WTC11 (cell line): ENCODE data around the gene WDR31. TPM values are rescaled to one million over a fixed set of nuclear protein-coding genes. Genes with fewer than 3 reads are reported as not detected.

Experiments used
- ATAC-seq: fragments of 200-7000 bp; cut with Tn5 transposase; 2 replicates; pipeline ENCODE4 v1.10.0; 2021; ENCODE audit warnings: mild to moderate bottlenecking, moderate library complexity
- CTCF ChIA-PET: fragments of 300-600 bp; sonication (Branson Sonifier 250); formaldehyde crosslinking; loops from one replicate; lab custom pipeline; 2021; ENCODE audit warnings: antibody characterized with exemption; lab: Charles Lee
- POLR2A ChIA-PET: fragments of 350-600 bp; sonication (Branson Sonifier 250); formaldehyde crosslinking; loops from one replicate; lab custom pipeline; 2021; ENCODE audit warnings: antibody characterized with exemption; lab: Charles Lee
- DNase-seq: peaks from one replicate; pipeline ENCODE4 v3.0.0; 2021; ENCODE audit warnings: low spot score
- H3K27ac Mint-ChIP-seq: 2 replicates; pipeline ENCODE4 v1.8.0; 2021; ENCODE audit warnings: mixed read lengths
- H3K27me3 Mint-ChIP-seq: 2 replicates; pipeline ENCODE4 v1.8.0; 2021; ENCODE audit warnings: low read depth, mild to moderate bottlenecking, moderate library complexity, mixed read lengths
- H3K36me3 Mint-ChIP-seq: 2 replicates; pipeline ENCODE4 v1.8.0; 2021; ENCODE audit warnings: mixed read lengths
- H3K4me1 Mint-ChIP-seq: 2 replicates; pipeline ENCODE4 v1.8.0; 2022; ENCODE audit warnings: mixed read lengths
- H3K4me3 Mint-ChIP-seq: 2 replicates; pipeline ENCODE4 v1.8.0; 2021; ENCODE audit warnings: mild to moderate bottlenecking, moderate library complexity, mixed read lengths
- H3K9me3 Mint-ChIP-seq: 2 replicates; pipeline ENCODE4 v1.8.0; 2021; ENCODE audit warnings: mixed read lengths
- AFF4 ChIP-seq: sonication (generic); formaldehyde crosslinking; IDR thresholded peaks from 2 replicates; pipeline ENCODE4 v1.8.1; 2023; ENCODE audit warnings: mild to moderate bottlenecking, missing genetic modification reagents, borderline replicate concordance
- ATF1 ChIP-seq: sonication (generic); formaldehyde crosslinking; IDR thresholded peaks from 2 replicates; pipeline ENCODE4 v1.8.1; 2023; ENCODE audit warnings: mild to moderate bottlenecking, moderate library complexity, missing genetic modification reagents
- CBFB ChIP-seq: sonication (generic); formaldehyde crosslinking; IDR thresholded peaks from 2 replicates; pipeline ENCODE4 v1.8.1; 2022; ENCODE audit warnings: mild to moderate bottlenecking, low read depth, missing genetic modification reagents
- CREB1 ChIP-seq: sonication (generic); formaldehyde crosslinking; IDR thresholded peaks from 2 replicates; pipeline ENCODE4 v1.8.0; 2023; ENCODE audit warnings: mild to moderate bottlenecking, missing genetic modification reagents
- ELF4 ChIP-seq: sonication (generic); formaldehyde crosslinking; IDR thresholded peaks from 2 replicates; pipeline ENCODE4 v1.8.1; 2022; ENCODE audit warnings: low read depth, mild to moderate bottlenecking, moderate library complexity, missing genetic modification reagents
- EMX1 ChIP-seq: fragments of 250-450 bp; sonication (Bioruptor Pico); IDR thresholded peaks from 2 replicates; pipeline ENCODE4 v1.8.0; 2021; ENCODE audit warnings: mild to moderate bottlenecking
- ERG ChIP-seq: fragments of 250-450 bp; sonication (Bioruptor Pico); IDR thresholded peaks from 2 replicates; pipeline ENCODE4 v1.8.0; 2021; ENCODE audit warnings: mild to moderate bottlenecking
- ESRRA ChIP-seq: sonication (generic); formaldehyde crosslinking; IDR thresholded peaks from 2 replicates; pipeline ENCODE4 v1.8.1; 2022; ENCODE audit warnings: mild to moderate bottlenecking, missing genetic modification reagents, borderline replicate concordance
- HMGA2 ChIP-seq: fragments of 250-450 bp; sonication (Bioruptor Pico); IDR thresholded peaks from 2 replicates; pipeline ENCODE4 v1.4.0; 2021; ENCODE audit warnings: mild to moderate bottlenecking, moderate library complexity
- JAZF1 ChIP-seq: fragments of 250-450 bp; sonication (Bioruptor Pico); IDR thresholded peaks from 2 replicates; pipeline ENCODE4 v1.9.0; 2021; ENCODE audit warnings: moderate library complexity, mild to moderate bottlenecking, inconsistent platforms
- MAX ChIP-seq: sonication (generic); formaldehyde crosslinking; IDR thresholded peaks from 2 replicates; pipeline ENCODE4 v1.8.0; 2022; ENCODE audit warnings: mild to moderate bottlenecking, missing genetic modification reagents
- MXD4 ChIP-seq: fragments of 250-450 bp; sonication (Bioruptor Pico); IDR thresholded peaks from 2 replicates; pipeline ENCODE4 v1.8.0; 2021; ENCODE audit warnings: mild to moderate bottlenecking, moderate library complexity, borderline replicate concordance
- MYBL2 ChIP-seq: sonication (generic); formaldehyde crosslinking; IDR thresholded peaks from 2 replicates; pipeline ENCODE4 v1.8.1; 2023; ENCODE audit warnings: mild to moderate bottlenecking, moderate library complexity, missing genetic modification reagents
- NR1H2 ChIP-seq: sonication (generic); formaldehyde crosslinking; IDR thresholded peaks from 2 replicates; pipeline ENCODE4 v1.9.0; 2021; ENCODE audit warnings: mild to moderate bottlenecking, moderate library complexity, missing genetic modification reagents
- NR2C2 ChIP-seq: sonication (generic); formaldehyde crosslinking; IDR thresholded peaks from 2 replicates; pipeline ENCODE4 v1.8.0; 2022; ENCODE audit warnings: mild to moderate bottlenecking, missing genetic modification reagents
- PRRX2 ChIP-seq: fragments of 250-450 bp; sonication (Bioruptor Pico); IDR thresholded peaks from 2 replicates; pipeline ENCODE4 v1.8.0; 2021; ENCODE audit warnings: mild to moderate bottlenecking
- RELA ChIP-seq: sonication (generic); formaldehyde crosslinking; IDR thresholded peaks from 2 replicates; pipeline ENCODE4 v1.8.1; 2022; ENCODE audit warnings: missing genetic modification reagents, mild to moderate bottlenecking, borderline replicate concordance
- SMAD3 ChIP-seq: sonication (generic); formaldehyde crosslinking; IDR thresholded peaks from 2 replicates; pipeline ENCODE4 v1.8.0; 2022; ENCODE audit warnings: missing genetic modification reagents, mild to moderate bottlenecking, borderline replicate concordance
- TCF7 ChIP-seq: sonication (generic); formaldehyde crosslinking; IDR thresholded peaks from 2 replicates; pipeline ENCODE4 v1.8.0; 2022; ENCODE audit warnings: mild to moderate bottlenecking, low read depth, missing genetic modification reagents, moderate library complexity
- ZNF425 ChIP-seq: fragments of 250-450 bp; sonication (Bioruptor Pico); conservative IDR thresholded peaks from 2 replicates; pipeline ENCODE4 v1.9.0; 2021; ENCODE audit warnings: mild to moderate bottlenecking
- ZNF532 ChIP-seq: fragments of 250-450 bp; sonication (Bioruptor Pico); IDR thresholded peaks from 2 replicates; pipeline ENCODE4 v1.9.0; 2021; ENCODE audit warnings: mild to moderate bottlenecking, borderline replicate concordance
- total RNA-seq: library from RNA; stranded (reverse); gene quantifications from 3 replicates; pipeline ENCODE4 v1.2.3, GENCODE V29; 2021

The WDR31 gene
- total RNA-seq, 1 experiment from 2014 or later: 0.37 TPM

GRCh38 chr9:113352006-113352405 is 11.9 kb upstream of the WDR31 start (continued):
- TF ChIP-seq SMAD3 (CRISPR knock-in tag) (no peak), HMGA2 (no peak), NR1H2 (CRISPR knock-in tag) (no peak), CREB1 (CRISPR knock-in tag) (no peak), RELA (CRISPR knock-in tag) (no peak)

GRCh38 chr9:113350937-113351336 is 10.9 kb upstream of the WDR31 start:
- DNase-seq (no peak), ATAC-seq (no peak)
- Mint-ChIP-seq H3K36me3 (no peaks in the 10 kb centered on the region), H3K4me3 (peak overlapping the region; percentile 83), H3K27me3 (peaks cover 34% of the 10 kb centered on the region), H3K27ac (no peak overlapping the region; the same call in 1 of the 2 replicates), H3K9me3 (no peaks in the 10 kb centered on the region), H3K4me1 (peaks cover 19% of the 10 kb centered on the region)
- ChIA-PET POLR2A (interaction anchor here (1.2 kb wide), 1 partner anchor 11 kb away, joined by 5 read pairs; the partner anchor contains the start of gene WDR31), CTCF (interaction anchor here (0.9 to 3.0 kb wide), 4 partner anchors 11 to 120 kb away, joined by 3 to 16 read pairs (median 4); partner anchors contain the start of gene WDR31)
- no peak for TF ChIP-seq CREB1 (CRISPR knock-in tag)
- TF ChIP-seq AFF4 (CRISPR knock-in tag): no peak
- TF ChIP-seq CBFB (CRISPR knock-in tag): no peak
- no peak for TF ChIP-seq MAX (CRISPR knock-in tag)
- no peak for TF ChIP-seq ZNF425
- no peak for TF ChIP-seq TCF7 (CRISPR knock-in tag)
- no peak for TF ChIP-seq NR2C2
- no peak for TF ChIP-seq MXD4
- TF ChIP-seq RELA (CRISPR knock-in tag): no peak
- no peak for TF ChIP-seq JAZF1
- TF ChIP-seq PRRX2: no peak
- TF ChIP-seq ESRRA (CRISPR knock-in tag): no peak
- TF ChIP-seq ATF1: no peak
- no peak for TF ChIP-seq MYBL2 (CRISPR knock-in tag)
- no peak for TF ChIP-seq ERG
- TF ChIP-seq ZNF532 (CRISPR knock-in tag): no peak
- no peak for TF ChIP-seq ELF4 (CRISPR knock-in tag)
- no peak for TF ChIP-seq EMX1 (CRISPR knock-in tag)
